Nephron (organoid): Measurements from ENCODE around the gene IGFL1.
"Not testable (repeated sequence)": the region's sequence is repeated elsewhere in the genome, so short reads cannot be mapped to it uniquely, and the experiment has no call there.

ENCODE experiments used
- H3K27ac Mint-ChIP-seq, 3 experiments: 2 replicates each; pipeline ENCODE4 v1.8.0; 2020; ENCODE audit warnings: mixed read lengths in 3 of 3, mild to moderate bottlenecking in 2 of 3, moderate library complexity in 1 of 3
- H3K27me3 Mint-ChIP-seq: 2 replicates; pipeline ENCODE4 v1.8.0; 2021; ENCODE audit warnings: low read depth, mild to moderate bottlenecking, moderate library complexity, mixed read lengths
- H3K36me3 Mint-ChIP-seq: 2 replicates; pipeline ENCODE4 v1.8.0; 2020; ENCODE audit warnings: low read depth, mixed read lengths
- H3K4me1 Mint-ChIP-seq: 2 replicates; pipeline ENCODE4 v1.8.0; 2020; ENCODE audit warnings: mixed read lengths
- H3K4me3 Mint-ChIP-seq, 3 experiments: 2 replicates each; pipeline ENCODE4 v1.8.0; 2020; ENCODE audit warnings: mild to moderate bottlenecking in 3 of 3, mixed read lengths in 3 of 3, moderate library complexity in 2 of 3
- H3K9me3 Mint-ChIP-seq: 2 replicates; pipeline ENCODE4 v1.8.0; 2020; ENCODE audit warnings: mixed read lengths
- CTCF ChIP-seq, 3 experiments: fragments of 200-600 bp; sonication (generic); IDR thresholded peaks; one replicate each; pipeline ENCODE4 v1.5.0; 2021; ENCODE audit warnings: antibody characterized with exemption in 3 of 3; ENCODE audit not compliant: unreplicated experiment in 3 of 3

The IGFL1 gene

DNA sequence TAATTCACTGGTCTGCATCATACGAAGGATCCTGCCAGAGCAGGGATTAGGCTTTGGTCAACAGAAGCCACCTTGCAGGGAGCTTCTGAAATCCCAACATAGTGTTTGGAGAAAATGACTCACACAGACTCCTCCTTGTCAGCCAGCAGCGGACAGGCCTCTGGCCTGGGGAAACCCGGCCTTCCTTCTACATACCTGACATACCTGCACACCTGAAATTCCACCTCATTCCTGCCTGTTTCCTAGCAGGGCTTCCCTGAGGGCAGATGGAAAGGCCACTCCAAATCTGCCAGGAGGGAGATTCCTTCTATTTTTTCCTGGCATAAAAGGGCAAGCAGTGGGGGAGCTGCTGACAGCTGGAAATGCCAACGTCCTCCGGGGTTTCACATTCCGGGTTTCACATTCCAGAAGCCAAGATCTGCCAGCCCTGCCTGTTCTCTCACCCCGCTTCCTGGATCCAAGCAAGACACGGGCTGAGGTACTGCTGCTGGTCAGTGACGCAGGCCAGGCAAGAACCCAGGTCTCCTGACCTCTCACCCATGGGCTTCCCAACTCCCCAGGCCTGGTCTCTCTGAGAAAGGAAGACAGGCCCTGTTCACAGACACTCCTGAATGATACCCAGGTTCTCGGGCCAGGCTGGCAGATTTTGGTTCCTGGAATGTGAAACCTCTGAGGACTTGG, 18.2 kb upstream of the IGFL1 start:
- no peaks in the 10 kb centered on the region for H3K36me3 Mint-ChIP-seq
- no peak overlapping the region for H3K4me3 Mint-ChIP-seq
- H3K9me3 Mint-ChIP-seq: no peaks in the 10 kb centered on the region
- no peak overlapping the region for H3K27ac Mint-ChIP-seq
- H3K27me3 Mint-ChIP-seq: peaks cover 30% of the 10 kb centered on the region
- peaks cover 21% of the 10 kb centered on the region for H3K4me1 Mint-ChIP-seq
- no peak for TF ChIP-seq CTCF (IDR thresholded peaks at IDR 0.05; ENCODE audit: unreplicated experiment in 3 of 3)

GRCh38 chr19:46212592-46212991, 16.9 kb upstream of the IGFL1 start:
- not testable (repeated sequence) for H3K36me3 Mint-ChIP-seq, H3K9me3 Mint-ChIP-seq, H3K4me3 Mint-ChIP-seq, H3K27ac Mint-ChIP-seq
- Mint-ChIP-seq H3K4me1 (peaks cover 21% of the 10 kb centered on the region), H3K27me3 (peaks cover 35% of the 10 kb centered on the region)

DNA sequence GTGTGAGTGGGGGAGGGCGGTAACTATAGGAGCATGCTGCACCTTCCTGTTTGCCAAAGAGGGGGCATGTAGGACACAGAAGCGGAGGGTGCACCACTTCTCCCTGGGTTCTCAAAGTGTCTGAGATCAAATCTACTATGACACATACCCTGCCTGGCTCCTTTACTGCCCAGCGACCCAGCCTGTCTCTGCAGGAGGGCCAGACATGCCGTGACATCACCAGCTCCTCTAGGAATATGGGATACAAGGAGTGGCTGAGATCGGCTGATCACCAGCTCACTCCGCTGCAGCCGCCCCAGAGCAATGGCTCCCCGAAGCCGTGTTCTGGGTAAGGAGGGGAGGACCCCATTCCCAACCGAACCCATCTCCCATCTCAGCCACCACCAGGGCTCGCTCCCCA, 16.4 kb upstream of the IGFL1 start:
- H3K4me1 Mint-ChIP-seq: peaks cover 21% of the 10 kb centered on the region
- H3K9me3 Mint-ChIP-seq: no peaks in the 10 kb centered on the region
- H3K27me3 Mint-ChIP-seq: peaks cover 32% of the 10 kb centered on the region
- TF ChIP-seq CTCF (IDR thresholded peaks at IDR 0.05; ENCODE audit: unreplicated experiment in 3 of 3): no peak
- no peak overlapping the region for H3K27ac Mint-ChIP-seq
- no peak overlapping the region for H3K4me3 Mint-ChIP-seq
- no peaks in the 10 kb centered on the region for H3K36me3 Mint-ChIP-seq

- peaks cover 28% of the 10 kb centered on the region for H3K27me3 Mint-ChIP-seq
- no peaks in the 10 kb centered on the region for H3K36me3 Mint-ChIP-seq
- no peaks in the 10 kb centered on the region for H3K9me3 Mint-ChIP-seq
- H3K4me1 Mint-ChIP-seq: peaks cover 21% of the 10 kb centered on the region
- no peak for TF ChIP-seq CTCF (IDR thresholded peaks at IDR 0.05; ENCODE audit: unreplicated experiment in 3 of 3)
- H3K27ac Mint-ChIP-seq: no peak overlapping the region
- H3K4me3 Mint-ChIP-seq: no peak overlapping the region
Measured at GRCh38 chr19:46213806-46214205, 15.7 kb upstream of the IGFL1 start.

DNA sequence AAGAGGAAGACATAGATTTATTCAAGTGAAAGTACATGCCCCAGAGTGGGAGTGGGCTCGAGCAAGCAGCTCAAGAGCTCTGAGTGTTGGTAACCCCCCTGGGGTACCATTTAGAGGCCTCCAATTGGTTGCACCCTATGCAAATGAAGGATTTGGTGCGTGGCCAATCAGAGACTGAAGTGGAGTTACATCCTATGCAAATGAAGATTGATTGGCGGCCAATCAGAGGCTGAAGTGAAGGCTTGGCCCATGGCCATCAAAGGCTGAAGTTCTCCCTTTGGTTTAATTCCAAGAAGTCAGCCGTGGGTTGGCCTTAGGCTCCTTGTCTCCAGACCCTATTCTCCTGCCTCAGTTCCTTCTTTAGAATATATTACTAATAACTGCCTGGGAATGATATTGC, 12.9 kb upstream of the IGFL1 start:
- no peaks in the 10 kb centered on the region for H3K9me3 Mint-ChIP-seq
- no peak overlapping the region for H3K27ac Mint-ChIP-seq
- no peak for TF ChIP-seq CTCF (IDR thresholded peaks at IDR 0.05; ENCODE audit: unreplicated experiment in 3 of 3)

GRCh38 chr19:46217476-46217875, 12.1 kb upstream of the IGFL1 start:
- peaks cover 50% of the 10 kb centered on the region for H3K27me3 Mint-ChIP-seq
- H3K4me1 Mint-ChIP-seq: no peaks in the 10 kb centered on the region
- no peaks in the 10 kb centered on the region for H3K36me3 Mint-ChIP-seq
- TF ChIP-seq CTCF (IDR thresholded peaks at IDR 0.05; ENCODE audit: unreplicated experiment in 3 of 3): no peak
- H3K9me3 Mint-ChIP-seq: no peaks in the 10 kb centered on the region
- H3K4me3 Mint-ChIP-seq: no peak overlapping the region
- no peak overlapping the region for H3K27ac Mint-ChIP-seq

More for the DNA sequence above, 12.9 kb upstream of the IGFL1 start:
- H3K36me3 Mint-ChIP-seq: no peaks in the 10 kb centered on the region
- peaks cover 43% of the 10 kb centered on the region for H3K27me3 Mint-ChIP-seq
- no peak overlapping the region for H3K4me3 Mint-ChIP-seq
- peaks cover 2% of the 10 kb centered on the region for H3K4me1 Mint-ChIP-seq
